Measurements from ENCODE around the gene PPP1R1B.

- TF ChIP-seq EZH2 (IDR thresholded peaks at IDR 0.05; ENCODE audit: borderline replicate concordance, insufficient read depth, low read depth, low read length, poor library complexity, severe bottlenecking) (no peak), CTCF (IDR thresholded peaks at IDR 0.05) (no peak)
Measured at GRCh38 chr17:39677542-39678339, 51.0 kb downstream of the PPP1R1B start.

All from B cell (primary cell).